Airway epithelial cell (primary cell): ENCODE data around the gene ARL11. TPM values are rescaled to one million over a fixed set of nuclear protein-coding genes. Genes with fewer than 3 reads are reported as not detected.

Experiments used
- total RNA-seq: library from RNA; depleted of rRNA; stranded (reverse); fragments of >200 nt; gene quantifications from 2 replicates; pipeline ENCODE4 v1.2.3, GENCODE V29; 2015

ARL11 gene
- 0.07 TPM in 1 of 2 replicates, not detected in the other for total RNA-seq

DNA sequence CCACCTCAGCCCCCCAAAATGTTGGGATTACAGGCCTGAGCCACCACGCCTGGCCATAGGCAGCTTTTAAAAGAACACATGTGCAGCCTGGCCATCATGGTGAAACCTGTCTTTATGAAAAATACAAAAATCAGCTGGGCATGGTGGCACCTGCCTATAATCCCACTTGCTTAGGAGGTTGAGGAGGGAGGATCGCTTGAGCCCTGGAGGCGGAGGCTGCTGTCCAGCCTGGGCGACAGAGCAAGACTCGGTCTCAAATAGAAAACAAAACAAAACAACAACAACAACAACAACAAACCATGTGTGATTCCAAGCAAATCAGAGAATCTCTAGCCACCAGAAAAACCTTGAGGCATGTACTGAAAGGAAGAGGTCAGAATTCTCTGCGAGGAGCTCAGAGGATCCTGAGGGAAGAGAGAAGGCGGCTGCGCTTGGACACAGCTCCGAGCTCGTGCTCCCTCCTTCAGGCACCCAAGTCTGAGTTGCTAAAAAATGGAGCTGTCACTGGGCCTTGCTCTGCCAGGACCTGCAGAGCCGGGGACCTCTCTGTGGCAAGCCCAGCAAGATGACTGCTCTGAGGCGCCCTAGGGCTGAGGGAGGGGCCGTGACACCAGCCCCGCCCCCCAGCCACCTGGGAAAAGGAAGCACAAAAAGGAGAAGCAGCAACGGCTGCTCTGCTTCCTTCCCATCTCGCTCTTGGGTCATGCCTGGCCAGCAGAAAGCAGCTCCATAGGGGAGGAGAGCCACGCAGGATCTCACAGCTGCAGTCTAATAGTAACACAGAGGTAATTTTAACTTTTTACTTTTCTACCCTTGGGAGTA lies at the start of gene ARL11:
ARL11 (plus strand) TSS at position 677 of the 822 bp plus-strand sequence. CDS start 1,941 bp downstream, outside the sequence.

GRCh38 chr13:49585220-49586157 lies 42.8 kb upstream of the ARL11 start, which contains the start of gene RCBTB1:
TSS of gene RCBTB1 (minus strand) at chr13:49585558. CDS start at chr13:49567279, 18,279 bp downstream.

Other genes starting within 250 kb of the ARL11 start
- 7.8 and 8.4 TPM in 2 replicates for gene CAB39L, start 184.4 kb upstream of the ARL11 start, total RNA-seq
- gene SETDB2, start 184.2 kb upstream of the ARL11 start, total RNA-seq = 2.4 and 2.8 TPM in 2 replicates
- 10.2 and 19.7 TPM in 2 replicates for gene PHF11, start 132.6 kb upstream of the ARL11 start, total RNA-seq
- 5.0 and 5.5 TPM in 2 replicates for gene RCBTB1, start 42.9 kb upstream of the ARL11 start, total RNA-seq
- gene EBPL, start 63.0 kb downstream of the ARL11 start, total RNA-seq = 136 and 171 TPM in 2 replicates
- gene KPNA3, start 164.2 kb downstream of the ARL11 start, total RNA-seq = 18.6 and 28.4 TPM in 2 replicates